ENCODE data around the gene CD8A. TPM values are rescaled to one million over a fixed set of nuclear protein-coding genes. Genes with fewer than 3 reads are reported as not detected.

CD8A gene
- total and polyA plus RNA-seq, 8 donors: 1.2 to 24.9 (median 3.8) TPM; not detected in 2

GRCh38 chr2:86833315-86833714 is 42.6 kb upstream of the CD8A start:
- Histone ChIP-seq H3K27me3 (peaks cover 0 to 5% (median 5%) of the 10 kb centered on the region in 3 donors), H3K9me3 (no peaks in the 10 kb centered on the region), H3K4me1 (peaks cover 0 to 4% (median 0%) of the 10 kb centered on the region in 4 donors), H3K36me3 (no peaks in the 10 kb centered on the region), H3K4me3 (no peak overlapping the region), H3K27ac (no peak overlapping the region)
- intact Hi-C loops (cut with DNase I; ENCODE audit: low total_unique reads): no loop called here
- DNase-seq: no peak
- TF ChIP-seq POLR2AphosphoS5 (IDR thresholded peaks at IDR 0.05) (no peak), POLR2A (IDR thresholded peaks at IDR 0.05) (no peak), CTCF (IDR thresholded peaks at IDR 0.05) (no peak), EP300 (IDR thresholded peaks at IDR 0.05) (no peak)
- 70 to 85% (median 80%) methylated on average over 7 to 10 of the region's 10 CpGs for WGBS, 5 donors

- no peaks in the 10 kb centered on the region for H3K9me3 ChIP-seq
- intact Hi-C loops (cut with DNase I; ENCODE audit: low total_unique reads): no loop called here
- DNase-seq: no peak
- WGBS, 5 donors: 69 to 81% (median 78%) methylated on average over 7 of the region's 7 CpGs
- TF ChIP-seq CTCF (IDR thresholded peaks at IDR 0.05): no peak
- TF ChIP-seq POLR2AphosphoS5 (IDR thresholded peaks at IDR 0.05): no peak
- no peak for TF ChIP-seq EP300 (IDR thresholded peaks at IDR 0.05)
- no peak for TF ChIP-seq POLR2A (IDR thresholded peaks at IDR 0.05)
- H3K27me3 ChIP-seq: peaks cover 0 to 5% (median 5%) of the 10 kb centered on the region in 3 donors
- no peaks in the 10 kb centered on the region for H3K36me3 ChIP-seq
- no peaks in the 10 kb centered on the region for H3K4me1 ChIP-seq
- no peak overlapping the region for H3K27ac ChIP-seq
- H3K4me3 ChIP-seq: no peak overlapping the region
Observed at GRCh38 chr2:86832334-86833096, 41.8 kb upstream of the CD8A start.

GRCh38 chr2:86831537-86831936 is 40.8 kb upstream of the CD8A start:
- 35 to 56% (median 48%) methylated on average over 2 of the region's 2 CpGs for WGBS, 5 donors

GRCh38 chr2:86826951-86827350 is 36.2 kb upstream of the CD8A start:
- intact Hi-C loops (cut with DNase I; ENCODE audit: low total_unique reads): no loop called here
- H3K36me3 ChIP-seq: no peaks in the 10 kb centered on the region

More at GRCh38 chr2:86831537-86831936, 40.8 kb upstream of the CD8A start:
- DNase-seq: no peak
- TF ChIP-seq EP300 (IDR thresholded peaks at IDR 0.05): no peak
- no peak for TF ChIP-seq POLR2A (IDR thresholded peaks at IDR 0.05)
- no peak for TF ChIP-seq CTCF (IDR thresholded peaks at IDR 0.05)
- no peak for TF ChIP-seq POLR2AphosphoS5 (IDR thresholded peaks at IDR 0.05)
- H3K27ac ChIP-seq: no peak overlapping the region
- no peak overlapping the region for H3K4me3 ChIP-seq
- H3K9me3 ChIP-seq: no peaks in the 10 kb centered on the region
- H3K36me3 ChIP-seq: no peaks in the 10 kb centered on the region
- H3K27me3 ChIP-seq: peaks cover 0 to 5% (median 5%) of the 10 kb centered on the region in 3 donors
- no peaks in the 10 kb centered on the region for H3K4me1 ChIP-seq
- intact Hi-C loops (cut with DNase I; ENCODE audit: low total_unique reads): no loop called here

More at GRCh38 chr2:86826951-86827350, 36.2 kb upstream of the CD8A start:
- TF ChIP-seq CTCF (IDR thresholded peaks at IDR 0.05): no peak
- no peak for TF ChIP-seq EP300 (IDR thresholded peaks at IDR 0.05)
- no peak for TF ChIP-seq POLR2AphosphoS5 (IDR thresholded peaks at IDR 0.05)
- TF ChIP-seq POLR2A (IDR thresholded peaks at IDR 0.05): no peak
- Histone ChIP-seq H3K9me3 (peaks cover 0 to 10% (median 1%) of the 10 kb centered on the region in 4 donors), H3K27me3 (peaks cover 0 to 14% (median 0%) of the 10 kb centered on the region in 3 donors), H3K27ac (peak overlapping the region in 1 of 5 donors; percentile 24), H3K4me1 (no peaks in the 10 kb centered on the region), H3K4me3 (no peak overlapping the region)
- 73 to 87% (median 85%) methylated on average over 4 of the region's 4 CpGs for WGBS, 5 donors
- DNase-seq: no peak

Measured in stomach (tissue), 9 donors.